Dendritic cell treated with granulocyte-macrophage colony-stimulating factor and Interleukin-4, amounts not matched to agents 40 ng/mL and 50 ng/mL, for 4 days (primary cell): ENCODE measurements around the gene ITGA8.
"Not testable (repeated sequence)": the region's sequence is repeated elsewhere in the genome, so short reads cannot be mapped to it uniquely, and the experiment has no call there.

Source experiments
- H3K27ac Mint-ChIP-seq: one replicate; pipeline ENCODE4 v1.8.0; 2022; ENCODE audit warnings: mild to moderate bottlenecking, mixed read lengths
- H3K27me3 Mint-ChIP-seq: one replicate; pipeline ENCODE4 v1.8.0; 2022; ENCODE audit warnings: mild to moderate bottlenecking, mixed read lengths
- H3K36me3 Mint-ChIP-seq: one replicate; pipeline ENCODE4 v1.8.0; 2022; ENCODE audit warnings: low read depth, mixed read lengths
- H3K4me1 Mint-ChIP-seq: one replicate; pipeline ENCODE4 v1.8.0; 2022; ENCODE audit warnings: low read depth, mixed read lengths
- H3K4me3 Mint-ChIP-seq: one replicate; pipeline ENCODE4 v1.8.0; 2022; ENCODE audit warnings: mild to moderate bottlenecking, moderate library complexity, mixed read lengths
- H3K9me3 Mint-ChIP-seq: one replicate; pipeline ENCODE4 v1.8.0; 2022; ENCODE audit warnings: mixed read lengths
- intact Hi-C: fragments of 100-400 bp; cut with micrococcal nuclease; formaldehyde crosslinking; loops from one replicate; pipeline ENCODE4 v1.15.0; 2022

The ITGA8 gene

DNA sequence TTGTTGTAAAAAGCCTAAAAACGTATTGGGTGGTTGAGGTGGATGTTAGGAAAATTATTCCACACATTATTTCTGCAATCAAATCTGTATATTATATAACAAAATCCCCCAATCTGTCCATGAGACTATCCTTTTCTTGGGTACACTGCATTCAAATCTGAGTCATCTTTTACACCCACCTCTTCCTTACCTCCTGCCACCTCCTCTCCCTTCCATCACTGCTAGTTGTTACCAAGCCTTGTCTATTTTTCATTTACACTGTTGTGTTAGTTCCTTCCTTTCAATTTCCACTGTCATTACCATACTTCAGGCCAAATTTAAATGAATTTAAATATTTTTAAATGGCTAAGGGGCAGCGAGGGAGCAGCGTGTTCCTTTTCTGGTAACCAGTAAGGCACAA is 83.3 kb downstream of the ITGA8 start:
- no peak overlapping the region for H3K4me3 Mint-ChIP-seq
- no peak overlapping the region for H3K27ac Mint-ChIP-seq
- no peaks in the 10 kb centered on the region for H3K36me3 Mint-ChIP-seq
- H3K4me1 Mint-ChIP-seq = no peaks in the 10 kb centered on the region
- no peaks in the 10 kb centered on the region for H3K9me3 Mint-ChIP-seq
- H3K27me3 Mint-ChIP-seq = no peaks in the 10 kb centered on the region
- intact Hi-C loops = no loop called here

- Mint-ChIP-seq H3K4me3 (no peak overlapping the region), H3K9me3 (no peaks in the 10 kb centered on the region), H3K36me3 (no peaks in the 10 kb centered on the region), H3K4me1 (no peaks in the 10 kb centered on the region), H3K27me3 (no peaks in the 10 kb centered on the region), H3K27ac (no peak overlapping the region)
- intact Hi-C loops = no loop called here
Observed at GRCh38 chr10:15632456-15633091, 87.1 kb downstream of the ITGA8 start.

DNA sequence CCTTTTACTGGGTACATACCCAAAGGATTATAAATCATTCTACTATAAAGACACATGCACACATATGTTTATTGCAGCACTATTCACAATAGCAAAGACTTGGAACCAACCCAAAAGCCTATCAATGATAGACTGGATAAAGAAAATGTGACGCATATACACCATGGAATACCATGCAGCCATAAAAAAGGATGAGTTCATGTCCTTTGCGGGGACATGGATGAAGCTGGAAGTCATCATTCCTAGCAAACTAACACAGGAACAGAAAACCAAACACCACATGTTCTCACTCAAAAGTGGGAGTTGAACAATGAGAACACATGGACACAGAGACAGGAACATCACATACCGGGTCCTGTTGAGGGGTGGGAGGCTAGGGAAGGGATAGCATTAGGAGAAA is 88.5 kb downstream of the ITGA8 start:
- intact Hi-C loops, H3K9me3 Mint-ChIP-seq, H3K4me1 Mint-ChIP-seq, H3K4me3 Mint-ChIP-seq, H3K27ac Mint-ChIP-seq, H3K36me3 Mint-ChIP-seq, H3K27me3 Mint-ChIP-seq: not testable (repeated sequence)

- Mint-ChIP-seq H3K9me3 (no peaks in the 10 kb centered on the region), H3K4me1 (no peaks in the 10 kb centered on the region)
Observed at GRCh38 chr10:15630353-15630752, 89.4 kb downstream of the ITGA8 start.

DNA sequence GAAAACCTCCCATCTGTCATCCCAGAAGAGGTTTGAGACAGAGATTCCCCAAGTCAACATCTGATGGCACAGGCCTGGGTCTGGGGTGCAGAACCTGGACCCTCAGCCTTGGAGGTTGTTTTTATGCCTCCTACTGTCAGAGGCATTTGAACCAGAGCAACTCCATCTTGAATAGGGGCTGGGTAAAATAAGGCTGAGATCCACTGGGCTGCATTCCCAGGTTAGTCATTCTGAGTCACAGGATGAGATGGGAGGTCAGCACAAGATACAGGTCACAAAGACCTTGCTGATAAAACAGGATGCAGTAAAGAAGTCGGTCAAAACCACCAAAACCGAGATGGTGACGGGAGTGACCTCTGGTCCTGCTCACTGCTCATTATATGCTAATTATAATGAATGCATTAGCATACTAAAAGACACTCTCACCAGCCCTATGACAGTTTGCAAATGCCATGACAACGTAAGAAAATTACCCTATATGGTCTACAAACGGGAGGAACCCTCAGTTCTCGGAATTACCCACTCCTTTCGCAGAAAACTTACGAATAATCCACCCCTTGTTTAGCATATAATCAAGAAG is 92.0 kb downstream of the ITGA8 start:
- no peak overlapping the region for H3K4me3 Mint-ChIP-seq
- intact Hi-C loops = no loop called here
- H3K27ac Mint-ChIP-seq = no peak overlapping the region
- H3K27me3 Mint-ChIP-seq = no peaks in the 10 kb centered on the region
- H3K36me3 Mint-ChIP-seq = no peaks in the 10 kb centered on the region
- no peaks in the 10 kb centered on the region for H3K4me1 Mint-ChIP-seq
- no peaks in the 10 kb centered on the region for H3K9me3 Mint-ChIP-seq

More at GRCh38 chr10:15630353-15630752, 89.4 kb downstream of the ITGA8 start:
- H3K4me3 Mint-ChIP-seq = no peak overlapping the region
- H3K27ac Mint-ChIP-seq = no peak overlapping the region
- H3K27me3 Mint-ChIP-seq = no peaks in the 10 kb centered on the region
- intact Hi-C loops = no loop called here
- H3K36me3 Mint-ChIP-seq = no peaks in the 10 kb centered on the region

DNA sequence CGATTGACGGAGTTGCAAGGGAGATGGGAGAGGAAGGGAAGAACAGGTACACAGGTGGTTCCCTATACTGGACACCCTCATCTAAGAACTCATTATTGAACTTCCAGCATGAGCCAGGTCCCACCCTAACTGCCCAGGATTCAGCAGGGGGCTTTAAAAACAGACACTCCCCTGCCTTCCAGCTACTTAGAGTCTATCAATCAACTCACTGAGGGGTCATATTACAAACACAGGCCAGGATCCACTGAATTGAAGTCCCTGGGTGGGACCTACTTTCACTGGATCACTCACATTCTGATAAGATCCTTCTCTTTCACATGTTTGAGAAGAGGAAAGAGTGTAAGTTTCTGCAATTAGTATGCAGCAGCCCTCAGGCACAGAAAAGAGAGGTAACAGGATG is 92.8 kb downstream of the ITGA8 start:
- Mint-ChIP-seq H3K9me3 (no peaks in the 10 kb centered on the region), H3K27ac (no peak overlapping the region), H3K4me3 (no peak overlapping the region), H3K36me3 (no peaks in the 10 kb centered on the region), H3K27me3 (no peaks in the 10 kb centered on the region), H3K4me1 (no peaks in the 10 kb centered on the region)
- intact Hi-C loops = no loop called here

GRCh38 chr10:15625261-15625660 is 94.5 kb downstream of the ITGA8 start:
- Mint-ChIP-seq H3K27me3 (no peaks in the 10 kb centered on the region), H3K9me3 (no peaks in the 10 kb centered on the region), H3K4me1 (no peaks in the 10 kb centered on the region), H3K4me3 (no peak overlapping the region), H3K27ac (no peak overlapping the region), H3K36me3 (no peaks in the 10 kb centered on the region)
- intact Hi-C loops = no loop called here

- no peaks in the 10 kb centered on the region for H3K4me1 Mint-ChIP-seq
- H3K9me3 Mint-ChIP-seq = no peaks in the 10 kb centered on the region
- no peak overlapping the region for H3K4me3 Mint-ChIP-seq
- no peak overlapping the region for H3K27ac Mint-ChIP-seq
- intact Hi-C loops = no loop called here
- no peaks in the 10 kb centered on the region for H3K27me3 Mint-ChIP-seq
- no peaks in the 10 kb centered on the region for H3K36me3 Mint-ChIP-seq
Observed at GRCh38 chr10:15624401-15625196, 95.1 kb downstream of the ITGA8 start.

DNA sequence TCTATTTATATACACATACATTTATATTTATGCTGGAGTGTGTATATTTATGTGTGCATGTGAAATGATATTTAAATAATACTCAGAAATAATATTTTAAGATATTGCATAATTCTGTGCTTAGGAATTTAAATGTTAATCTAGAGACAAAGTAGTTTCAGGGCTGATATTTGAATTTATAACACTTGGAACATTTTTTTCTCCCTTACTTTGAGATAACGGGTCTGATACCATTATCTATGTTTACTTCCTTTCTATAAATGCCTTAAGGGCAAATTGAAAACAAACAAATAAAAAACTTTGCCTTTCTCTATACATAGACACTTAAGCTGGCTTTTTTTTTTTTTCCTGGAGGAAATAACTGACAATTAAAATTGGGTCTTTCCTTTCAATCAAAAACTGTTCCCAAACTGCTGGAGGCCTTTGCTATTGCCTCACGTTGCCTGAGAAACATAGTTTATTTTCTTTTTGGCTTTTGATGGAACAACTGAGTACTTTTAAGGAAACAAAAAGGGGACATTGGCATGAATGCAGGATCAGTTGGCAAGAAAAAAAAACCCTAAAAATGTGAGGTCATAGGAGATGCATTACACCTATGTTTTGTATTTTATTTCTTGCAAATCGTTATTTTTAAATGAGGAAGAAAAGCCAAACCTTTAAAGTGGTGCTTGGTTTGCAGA is 98.7 kb downstream of the ITGA8 start:
- no peaks in the 10 kb centered on the region for H3K36me3 Mint-ChIP-seq
- H3K9me3 Mint-ChIP-seq = no peaks in the 10 kb centered on the region
- no peak overlapping the region for H3K27ac Mint-ChIP-seq
- H3K4me1 Mint-ChIP-seq = no peaks in the 10 kb centered on the region
- intact Hi-C loops = no loop called here
- no peak overlapping the region for H3K4me3 Mint-ChIP-seq
- H3K27me3 Mint-ChIP-seq = no peaks in the 10 kb centered on the region

DNA sequence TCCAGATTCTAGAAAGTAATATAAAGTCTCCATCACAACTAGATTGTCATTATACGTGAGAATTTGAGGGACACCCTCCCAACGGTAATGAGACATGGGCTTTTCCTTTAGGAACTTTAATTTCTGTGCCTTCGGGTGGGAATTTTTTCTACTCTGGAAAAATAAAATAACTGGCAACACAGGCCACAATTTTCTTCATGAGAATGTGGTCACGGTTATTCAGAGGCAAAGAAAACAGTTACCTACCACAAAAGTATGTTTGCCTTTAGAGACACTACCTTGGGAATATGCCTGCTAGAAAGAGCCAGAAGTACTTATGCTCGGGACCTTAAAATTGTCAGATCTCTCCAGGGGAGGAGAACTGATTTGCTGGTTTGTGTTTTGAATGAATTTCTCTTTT is 99.4 kb downstream of the ITGA8 start:
- H3K9me3 Mint-ChIP-seq = no peaks in the 10 kb centered on the region
- no peak overlapping the region for H3K27ac Mint-ChIP-seq
- intact Hi-C loops = no loop called here
- H3K27me3 Mint-ChIP-seq = no peaks in the 10 kb centered on the region
- H3K36me3 Mint-ChIP-seq = no peaks in the 10 kb centered on the region
- no peaks in the 10 kb centered on the region for H3K4me1 Mint-ChIP-seq
- H3K4me3 Mint-ChIP-seq = no peak overlapping the region

GRCh38 chr10:15609246-15609645 is 110.5 kb downstream of the ITGA8 start:
- Mint-ChIP-seq H3K9me3 (no peaks in the 10 kb centered on the region), H3K27ac (no peak overlapping the region), H3K36me3 (no peaks in the 10 kb centered on the region), H3K4me1 (no peaks in the 10 kb centered on the region), H3K27me3 (no peaks in the 10 kb centered on the region), H3K4me3 (no peak overlapping the region)
- intact Hi-C loops = no loop called here

DNA sequence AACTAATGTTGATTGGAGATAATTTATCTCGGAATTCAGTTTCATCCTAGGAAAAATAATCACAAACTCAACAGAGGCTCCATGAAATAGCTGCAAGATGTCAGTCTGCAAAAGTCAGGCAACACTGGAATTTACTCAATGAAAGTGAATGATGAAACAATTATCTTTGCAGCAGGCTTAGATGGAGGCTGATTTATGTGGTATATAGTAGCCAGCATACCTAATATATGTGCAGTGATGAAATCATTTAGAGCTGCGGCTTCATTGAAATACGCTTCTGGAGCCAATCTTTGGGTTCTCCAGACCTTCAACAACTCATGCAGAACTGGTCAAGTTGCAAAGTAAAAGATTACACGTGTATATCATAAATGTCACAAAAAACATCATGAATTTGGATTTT is 113.3 kb downstream of the ITGA8 start:
- intact Hi-C loops = no loop called here
- Mint-ChIP-seq H3K9me3 (no peaks in the 10 kb centered on the region), H3K36me3 (no peaks in the 10 kb centered on the region), H3K27me3 (no peaks in the 10 kb centered on the region), H3K4me3 (no peak overlapping the region), H3K27ac (no peak overlapping the region), H3K4me1 (no peaks in the 10 kb centered on the region)

GRCh38 chr10:15605740-15606369 is 113.9 kb downstream of the ITGA8 start:
- Mint-ChIP-seq H3K27me3 (no peaks in the 10 kb centered on the region), H3K9me3 (no peaks in the 10 kb centered on the region), H3K27ac (no peak overlapping the region), H3K36me3 (no peaks in the 10 kb centered on the region), H3K4me3 (no peak overlapping the region), H3K4me1 (no peaks in the 10 kb centered on the region)
- intact Hi-C loops = no loop called here
